OCI-LY1 (cell line): ENCODE measurements around the gene L3MBTL4.

Source experiments
- EZH2 ChIP-seq: fragments of 200-600 bp; sonication (generic), shearing (Covaris generic); IDR thresholded peaks from 2 replicates; pipeline ENCODE4 v1.8.0; 2017; ENCODE audit warnings: borderline replicate concordance, mixed run types, mild to moderate bottlenecking, antibody characterized with exemption, low read length, moderate library complexity, mixed read lengths
- TF ChIP-seq, protein P1 (sequence below): fragments of 200-600 bp; sonication (generic), shearing (Covaris generic); IDR thresholded peaks from 2 replicates; pipeline ENCODE4 v1.5.1; 2017; ENCODE audit warnings: mild to moderate bottlenecking, antibody characterized with exemption, low read length, moderate library complexity, mixed read lengths

- TF ChIP-seq, protein P1, sequence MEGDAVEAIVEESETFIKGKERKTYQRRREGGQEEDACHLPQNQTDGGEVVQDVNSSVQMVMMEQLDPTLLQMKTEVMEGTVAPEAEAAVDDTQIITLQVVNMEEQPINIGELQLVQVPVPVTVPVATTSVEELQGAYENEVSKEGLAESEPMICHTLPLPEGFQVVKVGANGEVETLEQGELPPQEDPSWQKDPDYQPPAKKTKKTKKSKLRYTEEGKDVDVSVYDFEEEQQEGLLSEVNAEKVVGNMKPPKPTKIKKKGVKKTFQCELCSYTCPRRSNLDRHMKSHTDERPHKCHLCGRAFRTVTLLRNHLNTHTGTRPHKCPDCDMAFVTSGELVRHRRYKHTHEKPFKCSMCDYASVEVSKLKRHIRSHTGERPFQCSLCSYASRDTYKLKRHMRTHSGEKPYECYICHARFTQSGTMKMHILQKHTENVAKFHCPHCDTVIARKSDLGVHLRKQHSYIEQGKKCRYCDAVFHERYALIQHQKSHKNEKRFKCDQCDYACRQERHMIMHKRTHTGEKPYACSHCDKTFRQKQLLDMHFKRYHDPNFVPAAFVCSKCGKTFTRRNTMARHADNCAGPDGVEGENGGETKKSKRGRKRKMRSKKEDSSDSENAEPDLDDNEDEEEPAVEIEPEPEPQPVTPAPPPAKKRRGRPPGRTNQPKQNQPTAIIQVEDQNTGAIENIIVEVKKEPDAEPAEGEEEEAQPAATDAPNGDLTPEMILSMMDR = no peak
- no peak for TF ChIP-seq EZH2
Observed at GRCh38 chr18:6271585-6271984, 143.1 kb downstream of the L3MBTL4 start.
